Vagina (tissue), 2 donors: ENCODE measurements around the gene MRPS22.

Source experiments
- CTCF ChIP-seq, 3 experiments: fragments of 450-650 bp in 2 of 3; fragments of 200-600 bp in 1 of 3; sonication (generic) in 1 of 3; IDR thresholded peaks; one replicate each; pipeline ENCODE4 v1.5.1; 2017 to 2019; ENCODE audit warnings: antibody characterized with exemption in 3 of 3, mild to moderate bottlenecking in 2 of 3, moderate library complexity in 2 of 3
- POLR2AphosphoS5 ChIP-seq, 2 donors: sonication (generic); formaldehyde crosslinking; IDR thresholded peaks; one replicate each; pipeline ENCODE4 v1.9.0; 2017; ENCODE audit warnings: antibody characterized with exemption in 2 of 2, mild to moderate bottlenecking in 2 of 2, low read depth in 1 of 2; ENCODE audit not compliant: insufficient read depth in 1 of 2

- TF ChIP-seq CTCF (IDR thresholded peaks at IDR 0.05), result no peak
- no peak for TF ChIP-seq POLR2AphosphoS5 (IDR thresholded peaks at IDR 0.05; ENCODE audit: insufficient read depth in 1 of 2, low read depth in 1 of 2)
Observed at GRCh38 chr3:139339219-139339906, 4.5 kb upstream of the MRPS22 start.
